Coronary artery (tissue), 2 donors: Measurements from ENCODE around the gene BMP8B.

Experiments
- DNase-seq: peaks from one replicate; pipeline ENCODE4 v3.0.0-alpha.2; 2017; ENCODE audit warnings: low spot score
- H3K27ac ChIP-seq, 2 donors: fragments of 200-600 bp; sonication (generic); one replicate each; pipeline ENCODE4 v1.5.1; 2016 to 2019
- H3K4me3 ChIP-seq: fragments of 200-600 bp; sonication (generic); 2 replicates; pipeline ENCODE4 v1.5.1; 2016; ENCODE audit warnings: mild to moderate bottlenecking, moderate library complexity
- TF ChIP-seq, protein P1 (sequence below): fragments of 200-600 bp; sonication (generic); IDR thresholded peaks from one replicate; pipeline ENCODE4 v1.5.1; 2019; ENCODE audit warnings: antibody characterized with exemption

Gene BMP8B

GRCh38 chr1:39726600-39726999, 62.1 kb downstream of the BMP8B start:
- H3K4me3 ChIP-seq: no peak overlapping the region
- no peak for DNase-seq
- TF ChIP-seq, protein P1, sequence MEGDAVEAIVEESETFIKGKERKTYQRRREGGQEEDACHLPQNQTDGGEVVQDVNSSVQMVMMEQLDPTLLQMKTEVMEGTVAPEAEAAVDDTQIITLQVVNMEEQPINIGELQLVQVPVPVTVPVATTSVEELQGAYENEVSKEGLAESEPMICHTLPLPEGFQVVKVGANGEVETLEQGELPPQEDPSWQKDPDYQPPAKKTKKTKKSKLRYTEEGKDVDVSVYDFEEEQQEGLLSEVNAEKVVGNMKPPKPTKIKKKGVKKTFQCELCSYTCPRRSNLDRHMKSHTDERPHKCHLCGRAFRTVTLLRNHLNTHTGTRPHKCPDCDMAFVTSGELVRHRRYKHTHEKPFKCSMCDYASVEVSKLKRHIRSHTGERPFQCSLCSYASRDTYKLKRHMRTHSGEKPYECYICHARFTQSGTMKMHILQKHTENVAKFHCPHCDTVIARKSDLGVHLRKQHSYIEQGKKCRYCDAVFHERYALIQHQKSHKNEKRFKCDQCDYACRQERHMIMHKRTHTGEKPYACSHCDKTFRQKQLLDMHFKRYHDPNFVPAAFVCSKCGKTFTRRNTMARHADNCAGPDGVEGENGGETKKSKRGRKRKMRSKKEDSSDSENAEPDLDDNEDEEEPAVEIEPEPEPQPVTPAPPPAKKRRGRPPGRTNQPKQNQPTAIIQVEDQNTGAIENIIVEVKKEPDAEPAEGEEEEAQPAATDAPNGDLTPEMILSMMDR: no peak
- no peak overlapping the region for H3K27ac ChIP-seq

GRCh38 chr1:39722495-39722894, 66.2 kb downstream of the BMP8B start:
- DNase-seq: no peak
- no peak overlapping the region for H3K4me3 ChIP-seq
- TF ChIP-seq, protein P1: no peak
- no peak overlapping the region for H3K27ac ChIP-seq

DNA sequence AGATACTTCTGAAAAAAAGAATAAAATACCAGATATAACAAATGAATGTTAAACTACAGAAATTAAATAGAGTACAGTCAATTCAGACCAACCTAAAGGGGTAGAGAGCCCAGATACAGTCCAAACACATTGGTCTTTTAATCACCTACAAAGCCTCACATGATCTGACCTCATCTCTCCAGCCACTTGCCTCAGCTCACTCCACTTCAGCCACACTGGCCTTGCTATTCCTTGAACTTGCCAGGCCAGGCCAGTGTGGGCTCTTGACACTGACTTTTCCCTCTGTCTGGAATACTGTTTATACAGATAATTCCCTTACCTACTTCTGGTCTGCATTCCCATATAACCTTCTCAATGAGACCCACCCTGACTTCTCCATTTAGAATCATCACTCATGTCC, 67.0 kb downstream of the BMP8B start:
- DNase-seq: no peak
- TF ChIP-seq, protein P1: no peak
- no peak overlapping the region for H3K27ac ChIP-seq
- no peak overlapping the region for H3K4me3 ChIP-seq

DNA sequence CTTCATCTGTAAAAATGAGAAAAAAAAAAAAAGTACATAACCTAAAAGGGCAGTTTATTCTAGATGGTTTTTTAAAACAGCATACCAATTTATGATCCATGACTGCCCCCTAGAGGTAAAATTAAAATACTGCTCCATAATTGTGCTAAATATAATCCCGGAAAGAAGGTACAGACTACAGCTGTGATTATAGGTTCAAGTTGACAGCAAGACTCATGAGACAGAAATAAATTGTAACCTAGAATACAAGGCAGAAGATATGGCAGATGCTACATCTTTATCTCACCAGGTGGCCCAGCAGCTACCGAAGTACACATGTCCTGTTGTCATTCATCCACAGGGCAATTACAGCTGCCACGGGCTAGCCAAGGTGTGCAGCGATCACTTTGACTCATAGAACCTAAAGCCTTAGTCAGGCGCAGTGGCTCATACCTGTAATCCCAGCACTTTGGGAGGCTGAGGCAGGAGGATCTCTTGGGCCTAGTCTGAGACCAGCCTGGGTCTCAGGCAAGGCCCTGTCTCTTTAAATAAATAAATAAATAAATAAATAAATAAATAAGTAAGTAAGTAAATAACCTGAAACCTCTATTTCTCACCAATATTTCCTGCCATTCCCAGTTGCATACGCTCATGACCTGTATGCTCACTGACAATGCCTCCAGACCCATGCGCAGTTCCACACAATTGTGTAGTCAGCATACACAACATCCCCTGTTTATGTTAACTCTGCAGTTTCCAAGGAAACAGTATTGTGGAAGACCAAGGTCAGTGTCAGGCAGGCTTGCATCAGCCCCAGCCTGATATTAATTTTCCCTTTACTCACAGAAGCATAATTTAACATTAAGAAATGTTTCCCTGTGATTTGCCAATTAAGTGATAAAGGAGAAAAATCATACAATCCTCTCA, 68.3 kb downstream of the BMP8B start:
- no peak for DNase-seq
- TF ChIP-seq, protein P1: peak; percentile 40
- Histone ChIP-seq H3K27ac (no peak overlapping the region), H3K4me3 (no peak overlapping the region)

GRCh38 chr1:39717809-39718208, 70.9 kb downstream of the BMP8B start:
- H3K4me3 ChIP-seq: no peak overlapping the region
- TF ChIP-seq, protein P1: no peak
- H3K27ac ChIP-seq: no peak overlapping the region
- no peak for DNase-seq

DNA sequence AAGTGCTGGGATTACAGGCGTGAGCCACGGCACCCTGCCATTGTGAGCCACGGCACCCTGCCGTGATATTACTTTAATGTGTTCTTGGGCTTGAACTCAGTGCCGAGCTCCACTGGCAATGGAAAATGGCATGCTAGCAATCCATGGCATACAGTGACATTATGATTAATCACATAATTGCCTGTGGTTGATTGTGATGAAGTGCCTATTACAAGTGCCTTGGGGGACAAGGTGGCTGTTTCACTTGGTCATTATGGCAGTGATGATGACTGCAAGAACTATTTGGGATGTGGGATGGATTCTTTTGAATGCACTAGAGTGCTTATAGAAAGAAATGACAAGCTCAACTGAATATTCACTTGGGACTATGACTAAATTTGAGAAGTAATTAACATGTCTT, 75.1 kb downstream of the BMP8B start:
- no peak overlapping the region for H3K27ac ChIP-seq
- no peak overlapping the region for H3K4me3 ChIP-seq
- no peak for DNase-seq
- TF ChIP-seq, protein P1: no peak

- H3K4me3 ChIP-seq: no peak overlapping the region
- DNase-seq: no peak
- H3K27ac ChIP-seq: no peak overlapping the region
- TF ChIP-seq, protein P1: no peak
Measured at GRCh38 chr1:39711966-39712340, 76.7 kb downstream of the BMP8B start.
